GM12878 (cell line): ENCODE results near the gene C1orf210.

Source experiments
- CEBPZ ChIP-seq: fragments of 150-350 bp; IDR thresholded peaks from 2 replicates; pipeline ENCODE4 v1.6.1; 2016; ENCODE audit warnings: low read depth, low read length
- CTCF ChIP-seq, 3 experiments: IDR thresholded peaks in 2 of 3; conservative IDR thresholded peaks in 1 of 3; 2 replicates each; pipeline ENCODE4 v1.5.1; 2011; ENCODE audit warnings: low read depth in 3 of 3, low read length in 3 of 3, mild to moderate bottlenecking in 3 of 3, control low read depth in 2 of 3, moderate library complexity in 2 of 3, inconsistent platforms in 1 of 3, mixed read lengths in 1 of 3; ENCODE audit not compliant: control insufficient read depth in 2 of 3, insufficient read depth in 1 of 3; ENCODE audit errors: extremely low read depth in 1 of 3
- HCFC1 ChIP-seq: fragments of 150-350 bp; IDR thresholded peaks from 2 replicates; pipeline ENCODE4 v1.6.1; 2014; ENCODE audit warnings: low read length
- KDM1A ChIP-seq: fragments of 200-600 bp; sonication (generic); IDR thresholded peaks from 2 replicates; pipeline ENCODE4 v1.6.1; 2016; ENCODE audit warnings: borderline replicate concordance
- MTA2 ChIP-seq: fragments of 450-650 bp; IDR thresholded peaks from 2 replicates; pipeline ENCODE4 v1.6.1; 2016; ENCODE audit warnings: low read depth, mild to moderate bottlenecking, moderate library complexity
- POLR2AphosphoS5 ChIP-seq: IDR thresholded peaks from 2 replicates; pipeline ENCODE4 v1.6.1; 2011; ENCODE audit warnings: mild to moderate bottlenecking, low read length, inconsistent platforms
- REST ChIP-seq: IDR thresholded peaks from 2 replicates; pipeline ENCODE4 v1.6.1; 2012; ENCODE audit warnings: mild to moderate bottlenecking, low read depth, low read length
- RFX5 ChIP-seq: IDR thresholded peaks from 2 replicates; pipeline ENCODE4 v1.6.1; 2011; ENCODE audit warnings: low read depth, low read length, improper control_type of control experiment
- SMAD5 ChIP-seq: IDR thresholded peaks from 2 replicates; pipeline ENCODE4 v1.6.1; 2016; ENCODE audit warnings: antibody characterized with exemption, low read depth
- SMC3 ChIP-seq: IDR thresholded peaks from 2 replicates; pipeline ENCODE4 v1.6.1; 2011; ENCODE audit warnings: low read length, improper control_type of control experiment, borderline replicate concordance
- SREBF1 ChIP-seq: IDR thresholded peaks from 2 replicates; pipeline ENCODE4 v1.6.1; 2012; ENCODE audit warnings: mild to moderate bottlenecking, low read length
- SREBF2 ChIP-seq: IDR thresholded peaks from 2 replicates; pipeline ENCODE4 v1.6.1; 2012; ENCODE audit warnings: mild to moderate bottlenecking, low read length
- TARDBP ChIP-seq: IDR thresholded peaks from 2 replicates; pipeline ENCODE4 v1.6.1; 2016; ENCODE audit warnings: borderline replicate concordance

- TF ChIP-seq POLR2AphosphoS5 (no peak), CTCF (IDR thresholded peaks at IDR 0.05 in 2 of 3, conservative IDR thresholded peaks at IDR 0.05 in 1 of 3; ENCODE audit: control insufficient read depth in 2 of 3, extremely low read depth in 1 of 3, insufficient read depth in 1 of 3, low read depth in 3 of 3, low read length in 3 of 3) (no peak), REST (no peak), SMAD5 (no peak), MTA2 (no peak), TARDBP (no peak), HCFC1 (no peak), SREBF1 (no peak), KDM1A (no peak), RFX5 (no peak), SMC3 (no peak), SREBF2 (no peak), CEBPZ (no peak)
Observed at GRCh38 chr1:43304771-43305300, 19.5 kb upstream of the C1orf210 start.
